ENCODE data around the gene JAML.
A peak's percentile ranks its signal among the peaks of the same experiment; 100 is the strongest.
"Not testable (repeated sequence)": the region's sequence is repeated elsewhere in the genome, so short reads cannot be mapped to it uniquely, and the experiment has no call there.

Gene JAML

DNA sequence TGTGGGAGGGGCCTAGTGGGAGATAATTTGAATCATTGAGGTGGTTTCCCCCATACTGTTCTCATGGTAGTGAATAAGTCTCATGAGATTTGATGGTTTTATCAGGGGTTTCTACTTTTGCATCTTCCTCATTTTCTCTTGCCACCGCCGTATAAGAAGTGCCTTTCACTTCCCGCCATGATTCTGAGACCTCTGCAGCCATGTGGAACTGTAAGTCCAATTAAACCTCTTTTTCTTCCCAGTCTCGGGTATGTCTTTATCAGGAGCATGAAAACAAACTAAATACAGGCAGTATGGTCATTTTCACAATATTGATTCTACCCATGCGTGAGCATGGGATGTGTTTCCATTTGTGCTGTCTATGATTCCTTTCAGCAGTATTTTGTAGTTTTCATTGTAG lies 32.0 kb downstream of the JAML start:
- DNase-seq, result not testable (repeated sequence)

DNA sequence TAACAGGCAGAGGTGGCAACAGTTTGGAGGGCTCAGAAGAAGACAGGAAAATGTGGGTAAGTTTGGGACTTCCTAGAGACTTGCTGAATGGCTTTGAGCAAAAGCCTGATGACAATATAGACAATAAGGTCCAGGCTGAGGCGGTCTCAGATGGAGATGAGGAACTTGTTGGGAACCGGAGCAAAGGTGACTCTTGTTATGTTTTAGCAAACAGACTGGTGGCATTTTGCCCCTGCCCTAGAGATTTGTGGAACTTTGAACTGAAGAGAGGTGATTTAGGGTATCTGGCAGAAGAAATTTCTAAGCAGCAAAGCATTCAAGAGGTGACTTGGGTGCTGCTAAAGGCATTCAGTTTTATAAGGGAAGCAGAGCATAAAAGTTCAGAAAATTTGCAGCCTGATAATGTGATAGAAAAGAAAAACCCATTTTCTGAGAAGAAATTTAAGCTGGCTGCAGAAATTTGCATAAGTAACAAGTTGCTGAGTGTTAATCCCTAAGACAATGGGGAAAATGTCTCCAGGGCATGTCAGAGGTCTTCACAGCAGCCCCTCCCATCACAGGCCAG lies 33.8 kb downstream of the JAML start:
- DNase-seq, result not testable (repeated sequence)

DNA sequence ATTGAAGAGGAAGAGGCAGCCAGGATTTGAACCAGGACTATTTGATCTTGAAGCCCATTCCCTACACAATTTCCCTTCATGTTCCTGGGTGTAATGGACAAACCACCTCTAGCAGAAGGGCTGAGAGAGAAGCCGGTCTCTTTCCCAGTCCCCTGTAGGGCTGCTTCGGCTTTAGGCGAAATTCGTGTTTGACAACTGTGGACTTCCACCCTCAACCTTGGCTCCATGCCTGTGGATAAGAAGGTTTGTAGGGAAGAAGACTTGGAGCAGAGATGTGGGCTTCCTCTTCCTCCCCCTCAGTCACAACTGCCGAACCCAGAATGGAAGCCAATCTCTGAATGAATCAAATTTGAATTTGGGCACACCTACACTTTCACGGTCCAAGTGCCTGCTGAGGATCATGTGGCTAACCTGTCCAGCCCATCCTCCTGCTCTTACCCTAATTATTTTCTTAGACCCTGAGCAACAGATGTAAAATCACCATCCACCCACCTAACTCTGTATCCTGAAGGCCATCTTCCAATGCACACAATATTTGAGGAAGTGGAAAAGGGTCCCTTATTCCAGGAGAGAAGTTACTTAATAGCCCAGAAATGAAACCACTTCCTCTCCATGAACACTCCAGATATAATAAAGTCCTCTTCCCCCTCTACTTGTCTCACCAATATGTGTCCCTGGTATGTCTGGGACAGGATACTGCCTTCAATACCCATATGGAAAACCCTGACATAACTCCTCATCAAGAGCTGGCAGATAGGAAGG lies 38.3 kb downstream of the JAML start:
- DNase-seq, result no peak

DNA sequence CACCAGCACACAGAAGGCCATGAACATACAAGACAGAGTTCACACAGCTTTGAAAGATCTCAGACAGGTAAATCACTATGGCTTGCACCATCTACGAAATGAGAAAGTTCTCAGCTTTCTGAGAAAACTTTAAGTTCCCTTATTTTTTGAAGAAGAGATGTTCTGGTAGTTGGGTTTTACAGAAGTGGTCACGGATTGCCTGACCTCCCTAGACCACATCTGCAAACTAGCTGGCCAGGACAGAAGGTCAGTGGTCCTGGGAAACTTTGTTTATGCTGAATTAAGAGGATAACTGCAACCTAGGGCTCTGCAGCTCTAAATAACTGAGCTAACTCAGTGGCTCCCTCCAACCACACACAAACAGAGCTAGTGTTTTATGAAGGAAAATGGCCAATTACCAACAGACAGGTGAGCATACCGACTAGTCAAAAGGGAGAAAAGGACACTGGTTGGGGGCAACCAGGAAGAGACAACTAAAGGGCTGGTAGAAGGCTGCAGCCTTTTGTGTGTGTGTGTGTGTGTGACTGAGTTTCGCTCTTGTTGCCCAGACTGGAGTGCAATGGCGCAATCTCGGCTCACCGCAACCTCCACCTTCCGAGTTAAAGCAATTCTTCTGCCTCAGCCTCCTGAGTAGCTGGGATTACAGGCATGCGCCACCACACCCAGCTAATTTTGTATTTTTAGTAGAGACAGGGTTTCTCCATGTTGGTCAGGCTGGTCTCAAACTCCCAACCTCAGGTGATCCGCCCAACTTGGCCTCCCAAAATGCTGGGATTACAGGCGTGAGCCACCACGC lies 39.8 kb downstream of the JAML start:
- no peak for DNase-seq

DNA sequence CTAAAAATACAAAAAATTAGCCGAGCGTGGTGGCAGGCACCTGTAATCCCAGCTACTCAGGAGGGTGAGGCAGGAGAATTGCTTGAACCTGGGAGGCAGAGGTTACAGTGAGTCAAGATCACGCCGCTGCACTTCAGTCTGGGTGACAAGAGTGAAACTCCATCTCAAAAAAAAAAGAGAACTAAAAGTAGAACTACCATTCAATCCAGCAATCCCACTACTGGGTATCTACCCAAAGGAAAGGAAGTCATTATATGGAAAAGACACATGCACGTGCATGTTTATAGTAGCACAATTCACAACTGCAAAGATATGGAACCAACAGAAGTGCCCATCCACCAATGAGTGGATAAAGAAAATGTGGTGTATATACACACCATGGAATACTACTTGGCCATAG lies 41.1 kb downstream of the JAML start:
- DNase-seq, result not testable (repeated sequence)

DNA sequence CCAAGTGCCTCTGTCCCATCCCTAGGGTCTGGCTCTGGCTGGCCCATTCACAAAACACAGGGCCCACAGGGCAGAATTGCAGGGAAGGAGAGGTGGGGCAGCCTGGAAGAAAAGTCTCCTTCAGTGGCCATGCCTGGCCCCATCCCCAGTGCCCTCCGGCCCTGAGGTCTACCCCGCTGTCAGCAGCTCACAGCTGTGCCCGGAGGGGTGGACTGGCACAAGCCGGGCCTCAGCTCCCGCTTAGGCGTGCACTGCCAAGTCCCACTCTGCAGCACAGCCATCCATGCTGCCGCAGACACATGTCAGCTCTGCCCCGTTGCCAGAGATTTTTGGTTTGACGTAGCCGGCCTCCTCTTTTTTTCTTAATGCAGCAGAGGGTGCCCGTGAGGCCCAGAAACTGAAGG lies 44.5 kb downstream of the JAML start:
- DNase-seq, result no peak

GRCh38 chr11:118176778-118177134 lies 48.1 kb downstream of the JAML start:
- DNase-seq, result no peak

GRCh38 chr11:118175993-118176777 lies 48.6 kb downstream of the JAML start, which contains the start of gene SCN2B:
Gene SCN2B, minus strand, starts transcription at chr11:118176639. Its CDS starts 208 bp downstream, at chr11:118176431.
- no peak for DNase-seq

GRCh38 chr11:118175031-118175992 lies 49.5 kb downstream of the JAML start:
- no peak for DNase-seq

DNA sequence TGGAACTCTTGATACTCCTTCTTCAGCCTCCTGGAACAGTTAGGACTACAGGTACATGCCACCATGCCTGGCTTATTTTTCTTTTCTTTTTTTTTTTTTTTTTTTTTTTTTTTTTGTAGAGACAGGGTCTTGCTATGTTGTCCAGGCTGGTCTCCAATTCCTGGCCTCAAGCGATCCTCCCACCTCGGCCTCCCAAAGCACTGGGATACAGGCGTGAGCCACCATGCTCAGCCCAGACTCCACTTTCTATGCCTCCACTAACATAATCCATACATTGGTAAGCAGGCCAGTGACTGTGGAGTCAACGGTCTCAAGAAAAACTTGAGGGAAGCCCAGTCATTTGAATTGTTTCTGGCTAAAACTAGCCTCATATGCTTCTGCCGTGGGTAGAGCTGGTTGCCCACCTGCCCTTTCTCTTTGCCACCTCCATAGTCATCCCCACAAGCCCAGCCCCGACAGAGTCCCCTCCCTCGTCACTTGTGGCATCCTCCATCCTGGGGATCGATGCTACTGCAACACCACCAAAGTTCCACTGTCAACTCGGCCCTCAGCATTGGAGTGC lies 50.7 kb downstream of the JAML start:
- DNase-seq, result no peak

GRCh38 chr11:118172356-118172755 lies 52.5 kb downstream of the JAML start:
- DNase-seq, result no peak

- DNase-seq, result peak in 1 of 2 experiments; percentile 11
Measured at GRCh38 chr11:118171269-118172062, 53.3 kb downstream of the JAML start.

DNA sequence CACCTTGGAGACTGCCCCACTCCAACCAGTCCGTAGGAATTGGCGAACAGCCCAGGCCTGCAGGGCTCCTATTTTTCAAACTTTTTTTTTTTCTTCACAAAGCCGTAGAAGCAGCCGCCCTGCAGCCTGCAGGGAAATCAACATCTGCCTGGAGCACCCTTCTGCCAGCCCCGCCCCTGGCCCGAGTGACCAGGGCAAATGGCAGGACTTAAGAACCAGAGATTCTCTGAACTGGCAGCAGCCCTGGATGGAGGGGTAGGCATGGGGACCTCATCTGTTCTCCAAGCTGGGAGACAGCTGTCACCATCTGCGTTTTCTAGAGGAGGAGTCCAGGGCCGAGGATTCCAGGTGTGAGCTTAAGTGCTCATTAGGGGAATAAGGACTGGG lies 53.9 kb downstream of the JAML start:
- no peak for DNase-seq

GRCh38 chr11:118170231-118170630 lies 54.6 kb downstream of the JAML start:
- no peak for DNase-seq

- DNase-seq, result no peak
Measured at GRCh38 chr11:118169300-118170140, 55.3 kb downstream of the JAML start.

DNA sequence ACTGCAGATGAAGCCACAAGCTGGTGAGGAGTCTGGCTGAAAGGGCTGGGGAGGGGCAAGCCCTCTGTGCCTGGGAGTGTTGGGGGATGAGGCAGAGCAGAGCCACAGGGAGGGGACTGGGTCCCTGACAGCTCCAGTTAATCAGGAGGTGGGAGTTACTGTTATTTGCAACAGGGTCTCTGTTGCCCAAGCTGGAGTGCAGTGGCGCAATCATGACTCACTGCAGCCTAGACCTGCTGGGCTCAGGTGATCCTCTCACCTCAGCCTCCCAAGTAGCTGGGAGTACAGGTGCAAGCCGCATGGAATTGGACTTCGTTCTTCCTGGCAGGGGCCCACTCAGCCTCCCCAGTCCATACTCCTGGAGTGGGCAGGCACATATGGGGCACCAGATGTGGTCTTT lies 56.1 kb downstream of the JAML start:
- DNase-seq, result no peak

GRCh38 chr11:118168316-118168715 lies 56.5 kb downstream of the JAML start:
- no peak for DNase-seq

GRCh38 chr11:118167906-118168305 lies 56.9 kb downstream of the JAML start:
- DNase-seq, result no peak

DNA sequence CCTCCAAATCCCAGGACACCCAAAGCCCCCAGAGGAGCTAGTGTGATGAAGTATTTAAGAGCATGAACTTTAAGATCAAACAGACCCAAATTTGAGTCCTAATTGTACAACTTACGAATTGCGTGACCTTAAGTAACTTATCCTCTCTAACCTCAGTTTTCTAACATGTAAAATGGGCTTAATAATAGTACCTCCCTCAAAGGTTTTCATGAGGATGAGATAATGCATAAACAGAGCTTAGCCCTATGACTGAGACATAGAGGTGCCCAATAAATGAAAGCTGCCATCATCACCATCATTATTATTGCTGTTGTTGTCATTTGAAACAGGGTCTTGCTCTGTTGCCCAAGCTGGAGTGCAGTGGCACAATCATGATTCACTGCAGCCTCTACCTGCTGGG lies 57.6 kb downstream of the JAML start:
- no peak for DNase-seq

DNA sequence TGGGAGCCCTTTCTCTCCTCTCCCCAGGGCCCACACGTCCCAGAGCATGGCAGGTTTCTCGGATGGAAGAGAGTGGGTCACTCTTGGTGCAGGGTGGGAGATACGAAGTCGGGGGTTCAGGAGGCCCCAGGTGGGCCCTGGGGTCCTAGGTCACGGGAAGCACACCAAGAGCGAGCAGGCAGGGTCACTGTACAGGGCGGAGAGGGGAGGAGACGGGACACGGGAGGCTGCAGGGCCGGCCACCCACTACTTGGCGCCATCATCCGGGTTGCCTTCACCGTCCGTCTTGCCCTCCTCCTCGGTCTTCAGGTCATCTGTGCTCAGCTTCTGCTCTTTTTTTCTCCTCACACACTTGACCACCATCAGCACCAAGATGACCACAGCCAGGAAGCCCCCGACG lies 58.2 kb downstream of the JAML start:
- DNase-seq, result no peak
